Hippocampal formation (tissue), 2 donors: ENCODE results near the gene AKNA.
"Not testable (repeated sequence)": the region's sequence is repeated elsewhere in the genome, so short reads cannot be mapped to it uniquely, and the experiment has no call there.

ENCODE experiments used
- DNase-seq, 2 donors: peaks; one replicate each; lab custom pipeline; 2025; lab: John Stamatoyannopoulos, UW

AKNA gene

GRCh38 chr9:114336699-114337395 lies 50.9 kb downstream of the AKNA start:
- DNase-seq = no peak

- DNase-seq = no peak
Measured at GRCh38 chr9:114336157-114336556, 51.6 kb downstream of the AKNA start.

- DNase-seq = no peak
Measured at GRCh38 chr9:114335745-114336144, 52.0 kb downstream of the AKNA start.

GRCh38 chr9:114334490-114334889 lies 53.3 kb downstream of the AKNA start:
- DNase-seq = no peak

GRCh38 chr9:114333718-114334117 lies 54.1 kb downstream of the AKNA start:
- not testable (repeated sequence) for DNase-seq

GRCh38 chr9:114332474-114333040 lies 55.2 kb downstream of the AKNA start:
- DNase-seq = not testable (repeated sequence)

GRCh38 chr9:114331229-114332195 lies 56.3 kb downstream of the AKNA start:
- not testable (repeated sequence) for DNase-seq

GRCh38 chr9:114330636-114331035 lies 57.1 kb downstream of the AKNA start:
- no peak for DNase-seq

GRCh38 chr9:114329625-114330022 lies 58.2 kb downstream of the AKNA start, which contains the start of gene ORM2:
ORM2 (plus strand) TSS chr9:114329869; CDS start chr9:114329905, 36 bp downstream.
- not testable (repeated sequence) for DNase-seq

- not testable (repeated sequence) for DNase-seq
Measured at GRCh38 chr9:114328937-114329624, 58.7 kb downstream of the AKNA start.

- not testable (repeated sequence) for DNase-seq
Measured at GRCh38 chr9:114328357-114328820, 59.4 kb downstream of the AKNA start.

GRCh38 chr9:114327749-114328148 lies 60.0 kb downstream of the AKNA start:
- DNase-seq = no peak

GRCh38 chr9:114325684-114326254 lies 62.0 kb downstream of the AKNA start:
- DNase-seq = not testable (repeated sequence)

- DNase-seq = not testable (repeated sequence)
Measured at GRCh38 chr9:114324965-114325364, 62.8 kb downstream of the AKNA start.

GRCh38 chr9:114324492-114324891 lies 63.3 kb downstream of the AKNA start:
- DNase-seq = no peak

GRCh38 chr9:114323849-114324248 lies 63.9 kb downstream of the AKNA start:
- DNase-seq = not testable (repeated sequence)

- DNase-seq = not testable (repeated sequence)
Measured at GRCh38 chr9:114322831-114323531, 64.8 kb downstream of the AKNA start, which contains the start of gene ORM1. ORM1 (plus strand) TSS chr9:114323098; CDS start chr9:114323134, 36 bp downstream.

GRCh38 chr9:114322160-114322818 lies 65.5 kb downstream of the AKNA start:
- DNase-seq = not testable (repeated sequence)

- DNase-seq = no peak
Measured at GRCh38 chr9:114321759-114322158, 66.0 kb downstream of the AKNA start.

- DNase-seq = not testable (repeated sequence)
Measured at GRCh38 chr9:114320710-114321109, 67.1 kb downstream of the AKNA start.
